IPS-15b (cell line): ENCODE measurements around the gene CDYL.

ENCODE experiments used
- H3K27me3 ChIP-seq: one replicate; pipeline ENCODE4 v1.6.1; 2013; ENCODE audit warnings: low read length; ENCODE audit not compliant: control insufficient read depth, insufficient read depth
- H3K36me3 ChIP-seq: one replicate; pipeline ENCODE4 v1.6.1; 2013; ENCODE audit warnings: low read length; ENCODE audit not compliant: control insufficient read depth, insufficient read depth
- H3K4me1 ChIP-seq: one replicate; pipeline ENCODE4 v1.6.1; 2013; ENCODE audit warnings: mild to moderate bottlenecking, low read length; ENCODE audit not compliant: control insufficient read depth, insufficient read depth
- H3K4me3 ChIP-seq: one replicate; pipeline ENCODE4 v1.5.1; 2013; ENCODE audit warnings: low read depth, low read length
- H3K9ac ChIP-seq: one replicate; pipeline ENCODE4 v1.6.1; 2013; ENCODE audit warnings: low read depth, mild to moderate bottlenecking, low read length
- H3K9me3 ChIP-seq: one replicate; pipeline ENCODE4 v1.6.1; 2013; ENCODE audit warnings: mild to moderate bottlenecking, low read length; ENCODE audit not compliant: control insufficient read depth, insufficient read depth

The CDYL gene

DNA sequence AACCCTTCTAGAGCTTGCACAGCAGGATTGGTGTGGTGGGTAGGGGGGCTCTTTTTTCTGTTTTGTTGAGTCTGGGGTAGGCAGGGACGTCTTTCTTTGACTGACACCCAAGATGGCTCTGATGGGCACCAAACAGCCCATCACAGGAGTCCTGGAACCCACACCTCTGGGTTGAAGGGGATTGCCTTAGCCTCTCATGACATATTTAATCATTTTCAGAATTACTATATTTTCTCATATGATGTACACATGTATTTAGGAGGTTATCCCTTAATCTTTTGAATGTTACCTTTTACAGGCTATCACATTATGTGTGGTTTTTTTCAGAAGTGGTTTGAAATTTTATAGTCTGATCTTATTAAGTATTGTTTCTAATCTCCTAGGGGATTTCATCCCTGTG lies 163.0 kb downstream of the CDYL start:
- Histone ChIP-seq H3K36me3 (peaks cover under 1% of the 10 kb centered on the region), H3K4me1 (no peaks in the 10 kb centered on the region), H3K4me3 (no peak overlapping the region), H3K9me3 (no peaks in the 10 kb centered on the region), H3K27me3 (no peaks in the 10 kb centered on the region), H3K9ac (no peak overlapping the region)

DNA sequence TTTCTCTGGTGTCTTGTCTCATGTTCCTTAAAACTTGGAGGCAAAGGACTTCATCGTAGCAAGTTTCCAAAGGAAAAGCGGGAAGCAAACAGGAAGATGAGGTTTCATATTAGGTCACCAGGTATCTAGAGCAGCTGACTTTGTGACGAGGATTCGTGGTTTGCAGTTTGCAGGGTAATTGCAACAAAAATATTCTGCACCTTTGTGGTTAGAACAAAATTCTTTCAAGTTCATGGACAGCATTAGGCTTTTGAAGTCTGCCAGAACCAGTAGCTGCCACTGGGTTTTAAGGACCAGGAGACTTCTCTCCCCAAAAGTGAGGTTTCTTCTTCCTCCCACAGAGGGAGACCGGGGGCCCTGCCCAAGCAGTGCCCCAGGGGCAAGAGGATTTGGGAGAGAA lies 164.2 kb downstream of the CDYL start:
- peaks cover 6% of the 10 kb centered on the region for H3K36me3 ChIP-seq
- no peak overlapping the region for H3K9ac ChIP-seq
- H3K9me3 ChIP-seq = no peaks in the 10 kb centered on the region
- no peak overlapping the region for H3K4me3 ChIP-seq
- no peaks in the 10 kb centered on the region for H3K27me3 ChIP-seq
- H3K4me1 ChIP-seq = no peaks in the 10 kb centered on the region

DNA sequence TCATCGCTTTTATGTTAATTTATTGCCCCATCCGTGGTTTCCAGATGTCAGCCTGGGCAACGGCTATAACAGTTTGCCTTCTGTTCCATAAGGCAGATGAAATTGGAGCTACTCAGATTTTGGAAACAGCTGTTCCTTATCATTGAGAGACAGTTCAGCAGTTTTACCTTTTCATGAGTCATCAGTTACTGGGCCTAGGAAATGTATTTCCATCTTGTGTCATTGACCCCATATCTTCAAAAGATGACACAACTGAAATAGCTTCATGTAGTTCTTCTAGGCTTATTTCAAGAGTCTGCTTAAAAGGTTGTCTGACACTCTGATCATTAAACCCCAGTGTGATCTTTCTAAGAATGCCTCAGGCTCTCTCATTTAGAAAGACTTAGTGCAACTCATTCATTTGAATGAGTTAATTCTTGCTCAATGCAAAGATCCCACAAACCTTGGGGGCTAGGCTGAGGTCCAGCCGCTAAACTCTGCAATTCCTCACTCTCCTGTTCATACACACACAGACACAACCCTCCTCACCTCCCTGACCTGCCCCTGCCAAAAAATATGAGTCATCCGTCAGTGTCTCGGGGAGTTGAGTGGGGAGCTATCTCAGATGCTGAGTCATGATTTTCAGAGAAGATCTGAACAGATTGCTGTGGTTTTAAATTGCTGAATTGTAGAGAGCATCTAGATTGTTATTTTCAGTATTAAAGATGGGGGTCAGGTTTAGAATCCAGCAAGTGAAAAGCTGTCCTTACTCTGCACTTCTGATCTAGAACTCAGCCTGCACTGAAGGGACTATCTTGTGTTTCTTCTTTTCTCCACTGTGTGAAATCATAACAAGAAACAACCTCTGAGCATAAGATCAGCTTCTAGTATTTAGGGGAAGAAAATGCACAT lies 165.8 kb downstream of the CDYL start:
- H3K9me3 ChIP-seq = no peaks in the 10 kb centered on the region
- H3K27me3 ChIP-seq = no peaks in the 10 kb centered on the region
- H3K9ac ChIP-seq = no peak overlapping the region
- no peak overlapping the region for H3K4me3 ChIP-seq
- no peaks in the 10 kb centered on the region for H3K4me1 ChIP-seq
- peaks cover 12% of the 10 kb centered on the region for H3K36me3 ChIP-seq

DNA sequence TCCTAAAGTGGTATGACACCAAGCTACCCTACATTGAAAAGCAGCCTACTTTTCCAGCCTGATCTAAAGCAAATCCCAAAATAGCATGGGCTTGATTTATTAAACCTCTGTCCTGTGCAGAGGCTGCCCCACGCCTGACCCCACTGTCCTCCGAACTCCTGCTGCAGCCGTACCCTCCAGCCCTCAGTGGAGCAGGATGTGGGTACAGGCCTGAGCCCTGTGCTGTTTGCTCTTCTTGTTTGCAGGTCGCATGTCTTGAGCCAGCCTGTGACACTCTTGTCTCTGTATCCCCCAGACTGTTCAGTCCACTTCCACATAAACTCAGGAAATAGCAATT lies 166.4 kb downstream of the CDYL start:
- Histone ChIP-seq H3K36me3 (peaks cover 16% of the 10 kb centered on the region), H3K27me3 (no peaks in the 10 kb centered on the region), H3K9me3 (no peaks in the 10 kb centered on the region), H3K4me1 (no peaks in the 10 kb centered on the region), H3K4me3 (no peak overlapping the region), H3K9ac (no peak overlapping the region)

DNA sequence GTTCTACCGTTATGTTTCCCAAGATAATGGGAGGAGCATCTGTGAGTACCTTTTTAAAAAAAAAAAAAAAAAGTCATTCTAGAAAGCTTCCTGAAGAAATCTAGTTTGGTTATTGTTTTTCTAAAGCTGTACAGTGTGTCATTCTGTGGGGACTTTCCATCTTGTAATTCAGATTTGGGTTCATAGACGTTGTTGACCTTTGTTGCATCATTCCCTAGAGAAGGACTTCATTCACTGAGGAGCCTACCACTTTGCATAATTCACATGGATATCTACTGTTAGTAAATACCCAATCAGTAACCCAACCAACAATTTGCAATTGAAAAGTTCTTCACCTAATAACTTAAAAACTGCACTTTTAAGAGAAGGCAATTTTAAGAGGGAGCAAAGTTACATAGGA lies 167.5 kb downstream of the CDYL start:
- no peaks in the 10 kb centered on the region for H3K9me3 ChIP-seq
- no peaks in the 10 kb centered on the region for H3K27me3 ChIP-seq
- no peak overlapping the region for H3K4me3 ChIP-seq
- peaks cover 5% of the 10 kb centered on the region for H3K4me1 ChIP-seq
- H3K9ac ChIP-seq = no peak overlapping the region
- peaks cover 18% of the 10 kb centered on the region for H3K36me3 ChIP-seq

DNA sequence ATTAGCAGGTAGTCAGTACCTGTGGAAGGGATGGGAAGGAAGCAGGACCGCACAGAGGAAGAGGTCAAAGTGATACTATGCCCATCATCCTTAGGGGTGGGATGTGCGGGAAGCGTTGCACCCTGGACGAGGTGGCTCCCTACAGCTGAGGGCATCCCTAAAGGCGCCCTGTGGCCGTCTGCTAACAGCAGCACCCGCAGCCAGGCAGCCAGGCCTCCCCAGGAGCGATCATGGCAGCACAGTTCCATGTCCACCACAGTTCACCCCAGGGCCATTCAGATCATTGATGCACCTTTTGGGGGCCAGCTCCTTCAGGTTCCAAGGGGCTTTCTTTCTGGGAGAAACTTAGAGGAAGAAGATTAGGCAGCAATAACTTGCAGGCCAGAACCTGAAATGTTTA lies 168.1 kb downstream of the CDYL start:
- Histone ChIP-seq H3K27me3 (no peaks in the 10 kb centered on the region), H3K4me3 (no peak overlapping the region), H3K9me3 (no peaks in the 10 kb centered on the region), H3K9ac (no peak overlapping the region), H3K36me3 (peaks cover 18% of the 10 kb centered on the region), H3K4me1 (peaks cover 9% of the 10 kb centered on the region)

DNA sequence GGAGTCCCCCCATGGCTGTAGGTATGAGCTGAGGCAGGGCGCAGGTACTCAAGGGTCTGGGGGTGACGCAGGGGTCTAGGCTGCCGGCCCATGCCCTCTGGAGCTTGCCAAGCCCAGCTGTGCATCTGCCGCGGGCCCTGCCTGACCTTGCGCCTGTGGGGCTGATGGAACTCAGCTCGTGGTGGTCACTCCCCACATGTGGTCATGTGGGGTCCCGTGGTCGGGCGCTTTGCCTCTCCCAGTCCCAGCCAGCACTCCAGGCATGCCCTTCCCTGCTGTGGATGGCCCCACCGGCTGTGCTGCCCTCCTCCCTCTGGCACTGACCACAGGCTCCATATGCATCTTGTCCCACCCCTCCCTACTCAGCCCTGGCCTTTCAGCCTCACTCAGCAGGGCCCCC lies 170.3 kb downstream of the CDYL start:
- H3K4me3 ChIP-seq = no peak overlapping the region
- H3K9ac ChIP-seq = no peak overlapping the region
- H3K4me1 ChIP-seq = peaks cover 9% of the 10 kb centered on the region
- no peaks in the 10 kb centered on the region for H3K9me3 ChIP-seq
- H3K27me3 ChIP-seq = no peaks in the 10 kb centered on the region
- peaks cover 18% of the 10 kb centered on the region for H3K36me3 ChIP-seq

DNA sequence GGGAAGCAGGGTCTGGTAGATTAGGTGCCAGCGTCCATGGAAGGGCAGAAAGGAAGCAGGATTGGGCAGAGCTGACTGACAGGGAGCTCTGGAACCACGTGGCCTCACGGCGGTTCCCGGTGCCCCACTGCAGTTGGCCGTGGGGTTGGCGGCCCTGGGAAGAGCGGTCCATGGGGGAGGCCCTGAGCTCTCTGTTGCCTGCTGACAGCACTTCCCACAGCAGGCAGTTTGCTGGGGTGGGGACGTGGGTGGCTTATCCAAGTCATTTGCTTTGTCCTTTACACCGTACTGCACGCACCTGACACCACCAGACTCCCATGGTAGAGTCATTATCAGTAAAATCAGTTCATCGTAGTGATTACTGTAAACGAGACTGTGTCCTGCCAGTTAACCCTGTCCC lies 171.5 kb downstream of the CDYL start:
- H3K36me3 ChIP-seq = peaks cover 20% of the 10 kb centered on the region
- H3K4me3 ChIP-seq = no peak overlapping the region
- no peaks in the 10 kb centered on the region for H3K9me3 ChIP-seq
- H3K9ac ChIP-seq = no peak overlapping the region
- no peaks in the 10 kb centered on the region for H3K27me3 ChIP-seq
- peaks cover 9% of the 10 kb centered on the region for H3K4me1 ChIP-seq

DNA sequence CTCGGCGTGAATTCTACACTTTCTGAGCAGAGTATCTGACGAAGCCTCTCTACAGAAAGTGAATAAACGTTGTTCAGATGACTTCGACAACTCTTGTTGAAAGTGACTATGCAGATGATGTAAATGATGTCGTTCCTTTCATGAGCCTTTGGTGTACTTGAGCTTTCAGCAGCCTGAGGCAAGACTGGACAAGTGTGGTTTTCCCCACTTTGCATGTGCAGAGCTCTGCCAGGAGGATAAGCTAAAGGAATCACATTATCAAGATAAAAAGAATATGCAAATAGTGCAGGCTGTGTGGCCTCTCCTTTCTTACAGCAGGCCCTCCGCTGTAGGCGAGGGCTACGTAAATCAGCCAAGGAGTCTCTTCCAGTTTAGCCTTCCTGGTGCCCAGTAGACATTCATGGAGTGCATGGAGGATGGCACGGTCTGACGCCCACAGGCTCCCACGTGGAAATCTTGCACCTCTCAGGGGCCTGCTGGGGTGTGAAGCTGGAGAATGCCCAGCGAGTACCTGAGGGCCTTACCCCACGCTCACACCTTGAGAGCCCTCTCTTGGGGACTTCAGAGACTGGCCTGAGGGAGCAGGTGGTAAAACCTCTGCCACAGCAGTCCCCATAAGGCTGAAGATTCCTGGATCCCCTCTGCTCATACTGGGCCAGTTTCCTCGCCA lies 172.7 kb downstream of the CDYL start:
- Histone ChIP-seq H3K36me3 (peaks cover 23% of the 10 kb centered on the region), H3K27me3 (no peaks in the 10 kb centered on the region), H3K4me3 (no peak overlapping the region)

DNA sequence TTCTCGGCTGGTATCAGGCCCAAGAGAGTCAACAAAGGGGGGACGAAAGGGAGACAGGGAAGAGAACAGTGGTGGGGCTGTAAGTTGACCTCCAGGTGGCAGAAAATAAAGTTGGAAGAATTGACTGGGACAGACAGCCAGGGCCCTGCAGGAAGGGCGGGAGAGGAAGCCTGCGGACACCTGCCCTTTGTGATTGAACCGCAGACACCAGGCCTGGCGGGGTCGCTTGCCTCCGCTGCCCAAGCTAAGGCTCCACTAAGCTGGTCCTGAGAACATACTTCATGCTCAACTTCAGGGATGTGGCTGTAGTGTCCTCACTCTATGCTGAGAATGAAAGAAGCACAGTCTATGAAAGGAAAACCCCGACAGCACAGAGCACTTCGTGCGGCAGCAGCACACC lies 173.9 kb downstream of the CDYL start:
- no peaks in the 10 kb centered on the region for H3K9me3 ChIP-seq
- H3K27me3 ChIP-seq = no peaks in the 10 kb centered on the region
- peaks cover 20% of the 10 kb centered on the region for H3K36me3 ChIP-seq
- no peak overlapping the region for H3K9ac ChIP-seq
- H3K4me3 ChIP-seq = no peak overlapping the region
- peaks cover 9% of the 10 kb centered on the region for H3K4me1 ChIP-seq

More for the DNA sequence above, 172.7 kb downstream of the CDYL start:
- Histone ChIP-seq H3K9ac (no peak overlapping the region), H3K4me1 (peaks cover 9% of the 10 kb centered on the region), H3K9me3 (no peaks in the 10 kb centered on the region)

DNA sequence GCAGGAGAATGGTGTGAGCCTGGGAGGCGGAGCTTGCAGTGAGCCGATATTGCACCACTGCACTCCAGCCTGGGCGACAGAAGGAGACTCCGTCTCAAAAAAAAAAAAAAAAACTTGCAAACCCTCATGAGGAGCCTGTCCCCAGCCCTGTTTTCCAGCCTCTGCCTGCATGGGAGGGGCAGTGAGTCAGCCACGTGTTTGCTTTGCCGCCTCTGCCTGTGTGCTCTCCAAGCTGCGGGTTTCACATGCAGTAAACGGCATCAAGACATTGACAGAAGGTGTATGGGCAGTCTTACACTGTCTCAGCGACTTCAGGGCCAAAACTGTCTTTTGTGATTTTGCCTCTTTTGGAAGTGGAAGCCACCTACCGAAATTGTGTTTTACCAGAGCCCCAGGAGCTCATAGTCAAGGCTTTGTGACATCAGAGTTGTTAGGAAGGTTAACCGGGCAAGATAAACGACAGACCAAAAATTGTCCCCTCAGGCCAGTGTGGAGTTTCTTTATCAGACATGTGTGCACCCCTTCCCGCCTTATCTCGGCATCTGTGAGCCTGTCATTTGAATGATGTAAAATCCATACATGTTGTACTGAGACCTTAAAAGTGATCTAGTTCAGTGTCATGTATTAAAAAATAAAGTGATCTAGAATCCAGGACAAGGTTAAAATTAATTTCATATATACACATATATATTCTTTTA lies 174.8 kb downstream of the CDYL start:
- Histone ChIP-seq H3K4me3 (no peak overlapping the region), H3K36me3 (peaks cover 17% of the 10 kb centered on the region), H3K9me3 (no peaks in the 10 kb centered on the region), H3K9ac (no peak overlapping the region), H3K27me3 (no peaks in the 10 kb centered on the region), H3K4me1 (peaks cover 9% of the 10 kb centered on the region)

DNA sequence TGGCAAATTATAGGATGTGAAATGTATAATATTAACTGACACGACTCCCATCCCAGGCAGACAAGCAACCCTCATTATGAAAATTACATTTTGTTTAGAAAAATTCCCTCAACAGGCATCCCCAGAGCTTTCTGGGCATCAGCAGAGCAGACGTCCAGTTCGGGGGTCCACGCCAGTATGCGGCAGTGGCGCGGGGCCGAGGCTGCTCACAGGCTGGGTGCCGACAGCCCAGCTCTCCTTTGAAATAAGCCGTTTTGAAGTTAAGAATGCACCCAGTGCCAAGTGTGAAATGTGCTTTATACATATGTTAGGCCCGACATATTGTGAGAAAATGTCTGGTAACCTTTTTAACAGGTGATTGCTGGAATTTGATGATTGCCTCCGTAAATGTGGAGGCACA lies 177.2 kb downstream of the CDYL start:
- peaks cover 8% of the 10 kb centered on the region for H3K36me3 ChIP-seq
- H3K9me3 ChIP-seq = no peaks in the 10 kb centered on the region
- H3K4me1 ChIP-seq = peaks cover 6% of the 10 kb centered on the region

More for the DNA sequence above, 177.2 kb downstream of the CDYL start:
- Histone ChIP-seq H3K4me3 (no peak overlapping the region), H3K27me3 (no peaks in the 10 kb centered on the region), H3K9ac (no peak overlapping the region)
